ENCODE measurements around the gene PSMD14. TPM values are rescaled to one million over a fixed set of nuclear protein-coding genes. Genes with fewer than 3 reads are reported as not detected.

Gene PSMD14
- total RNA-seq, 2 donors from 2014 or later: 6.6 to 26.2 TPM

- Histone ChIP-seq H3K27me3 (peaks cover 0 to 48% of the 10 kb centered on the region in 2 donors), H3K27ac (no peak overlapping the region), H3K4me1 (peaks cover 24% of the 10 kb centered on the region), H3K36me3 (replicated peaks in 1 of 2; ENCODE audit: insufficient read depth in 1 of 2, low read depth in 2 of 2) (no peaks in the 10 kb centered on the region), H3K4me3 (no peak overlapping the region), H3K9me3 (no peaks in the 10 kb centered on the region)
- WGBS, 2 donors: 13 to 21% methylated on average over 13 of the region's 13 CpGs
- intact Hi-C loops (cut with DNase I): no loop called here
- no peak for ATAC-seq
- no peak for DNase-seq
- TF ChIP-seq CTCF (IDR thresholded peaks at IDR 0.05): peak in 2 of 7 experiments; percentile 7 to 14
- no peak for TF ChIP-seq POLR2A (IDR thresholded peaks at IDR 0.05)
Observed at GRCh38 chr2:161426455-161426921, 118.3 kb downstream of the PSMD14 start.

GRCh38 chr2:161426922-161427663, 118.9 kb downstream of the PSMD14 start:
- TF ChIP-seq POLR2A (IDR thresholded peaks at IDR 0.05) (no peak), CTCF (IDR thresholded peaks at IDR 0.05) (peak in 1 of 7 experiments; percentile 17)
- Histone ChIP-seq H3K4me3 (no peak overlapping the region), H3K36me3 (replicated peaks in 1 of 2; ENCODE audit: insufficient read depth in 1 of 2, low read depth in 2 of 2) (no peaks in the 10 kb centered on the region), H3K27me3 (peaks cover 0 to 48% of the 10 kb centered on the region in 2 donors), H3K27ac (no peak overlapping the region), H3K4me1 (peaks cover 24% of the 10 kb centered on the region), H3K9me3 (no peaks in the 10 kb centered on the region)
- intact Hi-C loops (cut with DNase I): no loop called here
- ATAC-seq (no peak), DNase-seq (no peak)
- WGBS, 2 donors: 7 to 10% methylated on average over 23 to 53 of the region's 54 CpGs

- intact Hi-C loops (cut with DNase I): no loop called here
- Histone ChIP-seq H3K9me3 (no peaks in the 10 kb centered on the region), H3K4me3 (no peak overlapping the region), H3K27me3 (peaks cover 0 to 47% of the 10 kb centered on the region in 2 donors), H3K36me3 (replicated peaks in 1 of 2; ENCODE audit: insufficient read depth in 1 of 2, low read depth in 2 of 2) (no peaks in the 10 kb centered on the region), H3K27ac (no peak overlapping the region), H3K4me1 (peaks cover 24% of the 10 kb centered on the region)
- DNase-seq (no peak), ATAC-seq (no peak)
- WGBS, 2 donors: 21 to 33% methylated on average over 40 to 56 of the region's 64 CpGs
- no peak for TF ChIP-seq POLR2A (IDR thresholded peaks at IDR 0.05)
- no peak for TF ChIP-seq CTCF (IDR thresholded peaks at IDR 0.05)
Observed at GRCh38 chr2:161427664-161428587, 119.7 kb downstream of the PSMD14 start.

GRCh38 chr2:161430386-161430785, 122.2 kb downstream of the PSMD14 start:
- intact Hi-C loops (cut with DNase I): no loop called here
- no peak for DNase-seq
- no peak for TF ChIP-seq POLR2A (IDR thresholded peaks at IDR 0.05)
- TF ChIP-seq CTCF (IDR thresholded peaks at IDR 0.05): no peak
- ATAC-seq: no peak
- Histone ChIP-seq H3K4me3 (no peak overlapping the region), H3K36me3 (replicated peaks in 1 of 2; ENCODE audit: insufficient read depth in 1 of 2, low read depth in 2 of 2) (no peaks in the 10 kb centered on the region), H3K4me1 (peaks cover 10% of the 10 kb centered on the region), H3K27ac (no peak overlapping the region), H3K27me3 (peaks cover 0 to 23% of the 10 kb centered on the region in 2 donors), H3K9me3 (no peaks in the 10 kb centered on the region)
- 47 to 57% methylated on average over 2 of the region's 2 CpGs for WGBS, 2 donors

Data from body of pancreas (tissue), 4 donors.